Smooth muscle cell of the brain vasculature (primary cell): Measurements from ENCODE around the gene PCED1A.

Experiments used
- DNase-seq: peaks from one replicate; pipeline ENCODE4 v3.0.0-alpha.2; 2012; ENCODE audit warnings: low read depth, low spot score

Gene PCED1A, protein sequence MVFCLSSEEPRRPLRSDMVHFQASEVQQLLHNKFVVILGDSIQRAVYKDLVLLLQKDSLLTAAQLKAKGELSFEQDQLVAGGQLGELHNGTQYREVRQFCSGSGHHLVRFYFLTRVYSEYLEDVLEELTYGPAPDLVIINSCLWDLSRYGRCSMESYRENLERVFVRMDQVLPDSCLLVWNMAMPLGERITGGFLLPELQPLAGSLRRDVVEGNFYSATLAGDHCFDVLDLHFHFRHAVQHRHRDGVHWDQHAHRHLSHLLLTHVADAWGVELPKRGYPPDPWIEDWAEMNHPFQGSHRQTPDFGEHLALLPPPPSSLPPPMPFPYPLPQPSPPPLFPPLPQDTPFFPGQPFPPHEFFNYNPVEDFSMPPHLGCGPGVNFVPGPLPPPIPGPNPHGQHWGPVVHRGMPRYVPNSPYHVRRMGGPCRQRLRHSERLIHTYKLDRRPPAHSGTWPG

DNA sequence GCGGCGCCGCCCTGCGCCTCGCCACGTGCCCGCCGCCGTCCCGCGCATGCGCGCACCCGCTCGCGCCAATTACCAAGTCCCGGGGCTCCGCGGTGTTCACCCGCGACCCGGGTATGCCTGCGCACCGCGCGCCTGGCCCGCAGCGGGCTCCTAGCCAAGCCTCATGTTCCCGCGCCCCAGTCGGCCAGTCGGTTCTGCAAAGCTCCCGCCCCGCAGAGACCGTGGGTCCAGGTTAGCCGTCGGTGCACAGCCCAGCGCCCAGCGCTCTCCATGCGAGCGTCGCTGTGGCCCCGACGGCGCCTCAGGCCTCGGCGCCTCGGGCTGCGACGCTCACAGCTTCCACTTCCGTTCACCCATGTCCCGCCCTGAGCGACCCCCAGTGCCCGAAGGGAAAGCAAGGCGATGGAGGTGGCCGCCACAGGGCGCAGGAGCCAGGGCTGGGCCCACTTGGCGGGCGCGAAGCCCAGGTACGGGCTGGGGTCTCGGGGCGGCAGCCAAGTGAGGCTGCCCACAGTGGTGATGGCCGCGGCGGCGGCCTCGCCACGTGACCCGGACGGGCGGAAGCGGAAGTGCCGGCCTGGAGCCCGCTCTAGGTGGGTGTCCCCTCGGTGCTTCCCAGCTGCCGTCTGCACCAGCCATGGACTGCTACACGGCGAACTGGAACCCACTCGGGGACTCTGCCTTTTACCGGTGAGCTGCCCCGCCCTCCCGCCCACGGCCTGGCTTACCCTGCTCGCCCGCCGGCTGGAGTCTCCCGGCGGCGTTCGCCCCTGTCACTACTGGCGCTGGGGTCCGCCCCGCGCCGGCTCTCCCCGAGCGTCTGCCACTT is at the start of gene PCED1A, which contains the start of gene VPS16:
PCED1A (minus strand) TSS at position 518 of the 829 bp plus-strand sequence. CDS start 743 bp downstream, outside the sequence.
VPS16 (plus strand) TSS at position 608 of the 829 bp plus-strand sequence; CDS start at position 638, 30 bp downstream.
- DNase-seq, result no peak

DNA sequence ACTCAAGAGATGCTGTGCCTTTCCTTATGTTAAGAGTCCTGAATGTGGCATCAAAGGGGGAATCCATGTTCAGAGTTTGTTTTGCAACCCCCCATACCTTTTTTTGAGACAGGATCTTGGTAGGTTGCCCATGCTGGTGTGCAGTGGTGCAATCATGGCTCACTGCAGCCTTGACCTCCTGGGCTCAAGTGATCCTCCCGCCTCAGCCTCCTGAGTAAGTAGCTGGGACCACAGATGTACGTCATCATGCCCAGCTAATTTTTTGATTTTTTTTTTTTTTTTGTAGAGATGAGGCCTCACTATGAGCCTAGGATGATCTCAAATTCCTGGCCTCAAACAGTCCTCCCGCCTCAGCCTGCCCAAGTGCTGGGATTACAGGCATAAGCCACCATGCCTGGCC is 49.3 kb upstream of the PCED1A start:
- DNase-seq, result no peak

DNA sequence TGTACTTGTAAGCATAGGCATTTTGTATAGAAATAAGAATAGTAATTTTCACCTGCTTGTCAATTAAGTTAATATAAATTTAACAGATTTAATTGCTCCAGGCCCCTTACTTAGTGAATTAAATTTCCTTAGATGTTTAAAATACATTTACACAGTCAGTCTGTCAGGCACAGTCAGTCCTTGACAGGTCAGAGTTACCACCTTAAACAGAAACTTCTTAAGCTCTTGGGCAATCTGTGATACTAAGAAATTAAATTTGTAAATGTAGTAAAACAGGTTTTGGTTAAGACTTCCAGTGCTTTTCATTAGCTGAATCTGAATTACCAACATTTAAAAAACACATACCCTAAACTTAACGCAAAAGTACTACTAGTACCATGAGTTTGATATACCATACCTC is 48.8 kb upstream of the PCED1A start:
- DNase-seq, result no peak

DNA sequence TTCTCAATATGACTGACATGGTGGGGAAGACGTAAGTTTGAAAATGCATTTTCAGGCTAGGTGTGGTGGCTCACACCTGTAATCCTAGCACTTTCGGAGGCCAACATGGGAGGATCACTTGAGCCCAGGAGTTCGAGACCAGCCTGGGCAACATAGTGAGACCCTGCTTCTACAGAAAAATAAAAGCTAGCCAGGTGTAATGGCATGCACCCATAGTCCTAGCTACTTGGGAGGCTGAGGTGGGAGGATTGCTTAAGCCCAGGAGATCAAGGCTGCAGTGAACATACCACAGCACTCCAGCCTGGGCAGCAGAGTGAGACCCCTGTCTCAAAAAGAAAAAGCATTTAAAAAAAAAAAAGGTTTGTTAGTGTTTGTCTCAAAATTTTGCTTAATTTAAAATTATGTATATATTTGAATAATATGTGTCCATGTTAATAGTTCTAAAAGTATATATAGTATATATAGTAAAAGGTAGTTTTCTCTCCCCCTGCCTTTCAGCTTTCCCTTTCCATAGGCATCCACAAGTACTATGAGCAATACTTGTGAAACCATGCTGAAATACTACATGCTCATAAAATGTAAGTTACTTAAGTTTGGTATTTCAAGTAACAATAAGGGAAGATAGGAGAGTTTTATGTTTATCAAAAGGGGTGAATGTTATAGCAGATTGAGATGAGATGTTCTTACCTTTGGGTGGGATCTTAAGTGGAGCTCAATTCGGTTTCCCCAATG is 47.9 kb upstream of the PCED1A start:
- DNase-seq, result no peak

DNA sequence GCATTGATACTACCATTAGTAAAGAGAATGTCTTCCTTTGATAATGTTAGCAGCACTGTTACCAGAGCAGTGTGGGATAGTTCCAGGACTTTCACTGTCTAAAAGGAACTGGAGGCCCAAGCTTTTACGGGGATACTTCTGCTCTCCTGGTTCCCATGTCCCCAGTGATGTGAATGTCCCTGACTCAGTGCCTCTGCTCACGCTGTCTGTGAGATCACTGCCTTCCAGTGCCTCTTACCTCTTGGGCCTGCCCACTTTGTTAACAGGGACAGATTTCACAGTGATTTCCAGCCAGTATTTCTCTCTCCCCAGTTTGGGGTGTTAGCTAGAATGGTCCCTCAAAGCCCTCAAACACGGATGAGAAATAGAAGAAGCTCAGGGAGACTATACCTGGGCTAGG is 47.3 kb upstream of the PCED1A start:
- DNase-seq, result no peak

DNA sequence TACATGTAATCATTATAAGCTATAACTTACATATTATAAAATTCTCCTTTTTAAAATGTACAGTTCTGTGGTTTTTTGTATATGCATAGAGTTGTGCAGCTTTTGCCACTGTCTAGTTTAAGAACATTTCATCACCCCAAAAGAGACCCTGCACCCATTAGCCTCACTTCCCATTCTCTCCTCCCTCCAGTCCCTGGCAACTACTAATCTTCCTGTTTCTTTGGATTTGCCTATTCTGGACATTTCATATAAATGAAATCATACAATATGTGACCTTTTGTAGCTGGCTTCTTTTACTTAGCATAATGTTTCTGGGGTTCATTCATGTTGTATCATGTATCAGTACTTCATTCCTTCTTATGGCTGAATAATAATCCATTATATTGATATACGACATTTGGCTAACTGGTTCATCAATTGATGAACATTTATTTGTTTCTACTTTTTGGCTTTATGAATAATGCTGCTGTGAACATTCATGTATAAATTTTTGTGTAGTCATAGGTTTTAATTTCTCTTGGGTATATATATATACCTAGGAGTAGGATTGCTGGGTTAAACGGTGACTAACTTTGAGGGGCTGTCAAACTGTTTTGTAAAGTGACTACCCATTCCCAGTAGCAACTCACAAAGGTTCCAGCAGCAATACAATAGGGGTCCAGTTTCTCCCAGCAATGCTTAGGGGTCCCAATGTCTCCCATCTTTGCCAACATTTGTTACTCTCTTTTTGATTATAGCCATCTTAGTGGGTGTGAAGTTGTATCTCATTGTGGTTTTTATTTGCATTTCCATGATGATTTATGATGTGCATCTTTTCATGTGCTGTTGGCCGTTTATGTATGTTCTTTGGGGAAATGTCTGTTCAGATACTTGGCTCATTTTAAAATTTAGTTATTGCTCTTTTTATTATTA is 43.5 kb upstream of the PCED1A start:
- no peak for DNase-seq

DNA sequence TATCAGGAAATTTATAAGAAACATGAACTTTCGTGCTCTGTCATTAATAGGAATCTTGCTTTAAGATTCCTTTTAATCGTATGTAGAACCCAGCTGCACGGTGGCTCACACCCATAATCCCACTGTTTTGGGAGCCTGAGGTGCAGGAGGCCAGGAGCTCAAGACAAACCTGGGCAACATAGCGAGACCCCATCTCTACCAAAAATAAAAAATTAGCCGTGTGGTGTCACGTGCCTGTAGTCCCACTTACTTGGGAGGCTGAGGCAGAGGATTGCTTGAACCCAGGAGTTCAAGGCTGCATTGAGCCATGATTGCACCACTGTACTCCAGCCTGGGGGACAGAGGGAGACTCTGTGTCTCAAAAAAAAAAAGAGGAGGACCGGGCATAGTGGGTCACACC is 40.2 kb upstream of the PCED1A start:
- no peak for DNase-seq

DNA sequence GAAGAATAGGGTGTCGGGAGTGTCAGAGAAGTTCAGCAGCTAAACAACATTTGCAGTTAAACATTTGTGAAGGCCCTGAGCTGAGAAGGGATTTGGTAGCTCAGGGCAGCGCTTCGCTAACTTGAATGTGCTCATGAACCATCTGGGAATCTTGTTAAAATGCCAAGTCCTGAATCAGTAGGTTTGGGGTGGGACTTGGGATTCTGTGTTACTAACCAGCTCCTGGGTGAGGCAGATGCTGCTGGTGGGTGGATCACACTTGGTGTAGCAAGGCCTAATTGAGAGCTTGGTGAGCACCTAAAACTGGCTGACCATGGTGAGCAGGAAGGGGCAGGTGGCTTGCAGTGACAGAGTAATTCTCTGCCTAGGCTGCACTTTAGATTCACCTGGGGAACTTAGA is 38.7 kb upstream of the PCED1A start:
- DNase-seq, result no peak

DNA sequence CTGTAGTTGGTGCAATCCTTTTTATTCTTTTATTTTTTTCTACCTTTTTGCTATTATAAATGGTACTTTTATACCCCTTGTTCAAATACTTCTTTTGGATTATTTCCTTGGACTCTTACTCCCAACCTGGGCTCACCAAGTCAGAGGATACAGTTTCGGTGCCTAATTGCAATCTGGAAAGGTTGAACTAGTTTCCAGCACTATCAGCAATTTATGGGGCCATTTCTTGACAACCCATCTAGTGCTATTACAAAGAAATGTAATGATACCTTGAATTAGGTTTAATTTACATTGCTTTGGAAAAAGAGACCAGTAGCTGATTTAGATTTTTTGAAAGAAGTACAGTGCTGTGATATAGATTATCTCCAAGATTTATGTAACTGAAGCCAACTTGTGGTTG is 38.1 kb upstream of the PCED1A start:
- no peak for DNase-seq

- DNase-seq, result no peak
Measured at GRCh38 chr20:2875690-2876203, 35.3 kb upstream of the PCED1A start.

DNA sequence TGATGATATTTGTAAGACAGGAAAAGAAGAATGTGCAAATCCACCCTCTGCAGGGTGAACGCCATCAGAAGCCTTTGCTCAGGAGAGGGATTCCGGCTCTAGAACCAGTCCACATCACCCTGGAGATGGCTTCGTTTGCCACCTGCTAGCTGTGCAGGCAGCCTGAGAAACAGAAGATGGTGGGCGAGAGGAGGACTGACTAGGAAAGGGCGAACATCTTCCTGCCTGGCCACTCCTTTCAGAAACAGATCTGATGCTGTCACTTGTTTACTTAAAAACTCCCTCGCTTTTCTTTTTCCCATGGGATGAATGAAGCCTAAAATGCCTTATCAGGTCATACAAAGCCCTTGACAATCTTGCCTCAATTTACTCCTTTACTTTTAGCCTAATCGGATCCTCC is 34.0 kb upstream of the PCED1A start:
- no peak for DNase-seq

DNA sequence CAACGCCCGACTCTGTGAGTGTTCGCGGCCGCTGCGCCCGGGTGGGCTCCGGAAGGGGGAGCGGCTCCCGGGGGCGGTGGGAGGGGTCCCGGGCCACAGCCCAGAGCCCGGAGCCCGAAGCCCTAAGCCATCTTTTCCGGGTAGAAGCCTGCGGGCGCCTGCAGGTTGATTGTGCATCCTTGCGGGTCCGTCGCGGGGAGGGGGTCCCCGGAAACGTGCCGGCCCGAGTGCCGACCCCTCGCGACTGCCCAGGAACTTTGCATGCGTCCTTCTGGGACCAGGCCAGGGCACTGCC is 33.2 kb upstream of the PCED1A start:
- no peak for DNase-seq

DNA sequence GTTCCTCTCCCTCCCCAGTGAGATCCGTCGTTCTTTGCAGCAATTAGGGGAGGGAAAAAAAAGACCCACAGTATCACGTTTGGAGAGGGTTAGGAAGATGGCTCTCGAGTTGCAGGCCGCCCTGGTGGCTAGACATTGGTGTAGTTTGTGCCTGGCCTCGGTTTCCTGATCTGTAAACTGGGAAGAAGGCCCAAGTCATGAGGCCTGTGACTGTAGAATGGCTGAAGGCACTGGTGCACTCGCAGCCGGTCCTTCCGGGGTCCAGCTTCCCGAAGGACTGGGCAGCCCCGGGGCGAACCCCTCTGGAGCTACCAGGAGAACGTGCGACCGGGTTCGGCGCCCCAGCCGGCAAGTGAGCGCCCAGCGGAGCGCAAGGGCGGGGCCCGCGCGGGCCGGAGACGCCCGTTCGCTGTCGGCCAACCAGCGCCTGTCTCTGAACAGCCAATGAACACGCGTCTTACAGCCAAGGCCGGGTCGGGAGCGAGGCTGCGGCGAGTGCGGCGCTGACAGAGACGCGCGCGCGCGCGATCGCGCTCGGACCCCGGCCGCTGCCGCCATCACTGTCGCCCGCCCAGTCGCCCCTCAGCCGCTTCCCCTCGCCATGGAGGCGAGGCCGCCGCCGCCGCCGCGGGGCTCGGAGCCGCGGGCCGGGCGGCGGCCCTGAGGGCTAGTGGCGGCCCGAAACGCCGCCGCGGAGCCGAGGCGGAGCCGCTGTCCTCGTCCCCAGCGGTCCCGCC is 32.7 kb upstream of the PCED1A start, which contains the start of gene PTPRA:
PTPRA (plus strand) TSS at position 472 of the 737 bp plus-strand sequence. CDS start 90,797 bp downstream, outside the sequence.
- DNase-seq, result peak; percentile 68

DNA sequence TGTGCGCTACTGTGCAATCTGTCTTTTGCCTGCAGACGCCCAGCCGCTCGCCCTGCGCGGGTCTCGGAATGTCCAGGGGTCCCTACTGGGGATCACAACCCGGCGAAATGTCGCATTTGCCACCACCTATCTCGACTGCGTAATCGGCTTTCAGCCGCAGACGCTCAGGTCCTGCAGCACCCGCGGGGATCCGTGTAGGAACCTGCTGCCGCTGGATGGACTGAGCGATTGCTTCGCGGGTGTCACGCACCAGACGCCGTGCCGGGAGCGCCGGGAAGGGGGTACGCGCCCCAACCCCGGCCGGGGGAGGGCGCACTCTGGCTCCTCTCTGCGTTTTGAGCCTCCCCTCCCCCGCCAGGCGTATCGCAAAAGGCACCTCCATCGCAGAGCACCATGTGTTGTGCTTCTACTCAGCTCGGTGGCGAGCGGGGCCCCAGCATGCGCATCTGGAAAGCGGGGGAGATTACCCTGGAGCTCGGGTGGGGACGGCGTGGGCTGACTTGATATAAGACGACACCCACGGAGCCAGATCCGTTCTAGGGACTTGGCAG is 32.1 kb upstream of the PCED1A start:
- DNase-seq, result no peak

DNA sequence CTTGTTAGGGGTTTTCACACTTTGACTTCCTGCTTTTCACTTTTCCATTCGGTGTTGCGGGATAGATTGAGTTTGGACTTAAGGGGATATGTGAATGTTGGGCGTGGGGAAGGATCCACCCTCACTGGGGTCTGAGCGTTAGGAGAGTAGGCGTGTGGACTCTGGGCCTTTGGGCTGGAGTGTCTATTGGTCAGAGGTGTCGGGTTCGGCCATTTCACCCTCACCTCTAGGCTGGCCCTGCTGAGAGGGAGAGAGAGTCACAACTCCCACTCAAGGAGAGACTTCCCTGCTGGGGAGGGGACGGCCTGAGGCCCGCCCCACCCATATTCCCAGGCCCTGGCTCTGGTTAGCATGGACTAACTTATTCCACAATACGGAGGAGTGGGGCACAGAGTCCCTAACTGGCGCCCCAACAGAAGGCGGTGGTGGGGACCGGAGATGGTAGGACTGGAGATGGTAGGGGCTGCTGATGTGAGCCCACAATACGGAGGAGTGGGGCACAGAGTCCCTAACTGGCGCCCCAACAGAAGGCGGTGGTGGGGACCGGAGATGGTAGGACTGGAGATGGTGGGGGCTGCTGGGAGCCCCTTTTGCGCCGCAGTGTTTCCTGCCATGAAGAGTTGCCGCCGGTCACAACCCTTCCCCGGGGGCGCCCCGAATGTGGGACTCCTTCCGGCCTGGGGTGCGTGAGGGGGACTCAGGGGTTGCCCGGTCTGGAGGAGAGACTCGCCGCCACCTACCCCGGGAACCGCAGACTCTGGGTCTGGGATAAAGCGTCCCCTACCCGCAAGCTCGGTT is 31.4 kb upstream of the PCED1A start:
- no peak for DNase-seq

- DNase-seq, result no peak
Measured at GRCh38 chr20:2871111-2871465, 30.6 kb upstream of the PCED1A start.

DNA sequence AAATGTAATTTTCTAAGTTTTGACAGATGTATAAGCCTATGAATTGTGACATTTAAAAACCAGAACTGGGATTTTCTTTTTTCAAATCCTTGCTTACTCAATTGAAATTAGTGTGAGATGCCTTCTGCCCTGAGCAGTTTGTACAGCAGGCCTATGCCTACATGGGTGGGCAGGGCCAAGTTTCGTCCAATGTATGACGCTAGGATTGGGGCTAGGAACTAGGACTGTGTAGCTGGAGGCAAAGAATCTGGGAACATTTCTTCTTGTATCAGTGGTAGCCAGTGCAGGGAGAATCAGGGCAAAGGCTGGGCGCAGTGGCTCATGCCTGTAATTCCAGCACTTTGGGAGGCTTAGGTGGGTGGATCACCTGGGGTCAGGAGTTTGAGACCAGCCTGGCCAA is 28.9 kb upstream of the PCED1A start:
- no peak for DNase-seq

DNA sequence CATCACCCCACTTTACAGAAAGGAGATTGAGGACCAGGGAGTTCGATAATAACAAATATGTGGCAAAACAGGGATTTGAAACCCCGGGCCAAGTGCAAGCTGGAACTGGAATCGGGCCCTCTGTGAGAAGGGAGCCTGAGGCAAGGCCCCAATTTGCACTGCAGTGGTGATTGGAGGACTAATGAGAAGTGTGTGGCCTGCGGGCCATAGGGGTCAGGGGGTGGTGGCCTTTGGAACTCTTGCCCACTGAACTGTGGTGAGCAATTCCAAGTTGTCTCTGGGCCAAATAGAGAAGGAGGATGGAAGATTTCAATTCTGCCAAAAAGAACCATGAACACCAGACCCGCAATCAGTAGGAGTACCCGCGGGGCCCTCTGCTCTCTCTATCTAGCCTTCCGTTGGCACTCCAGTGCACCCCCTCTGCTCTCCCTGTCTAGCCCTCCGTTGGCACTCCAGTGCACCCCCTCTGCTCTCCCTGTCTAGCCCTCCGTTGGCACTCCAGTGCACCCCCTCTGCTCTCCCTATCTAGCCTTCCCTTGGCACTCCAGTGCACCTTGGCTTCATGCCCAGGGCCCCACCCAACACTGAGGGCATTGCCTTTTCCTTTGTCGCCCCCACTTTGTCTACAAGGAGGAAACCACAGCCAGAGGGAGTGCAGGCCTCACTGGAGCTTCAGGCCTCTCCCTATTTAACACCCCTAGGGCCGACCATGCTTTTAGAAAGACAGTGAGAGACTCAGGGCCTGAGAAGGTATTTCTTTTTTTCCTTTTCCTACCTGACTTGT is 26.8 kb upstream of the PCED1A start:
- no peak for DNase-seq
